GM23338 (cell line): ENCODE data around the gene POU3F1. TPM values are rescaled to one million over a fixed set of nuclear protein-coding genes. Genes with fewer than 3 reads are reported as not detected.

Source experiments
- ATAC-seq: fragments of 200-7000 bp; cut with Tn5 transposase; 3 replicates; pipeline ENCODE4 v1.9.1; 2020
- DNase-seq: peaks from one replicate; pipeline ENCODE4 v3.0.0-alpha.2; 2015; ENCODE audit warnings: low spot score
- H2AFZ ChIP-seq: fragments of 200-600 bp; sonication (generic); 2 replicates; pipeline ENCODE4 v1.8.0; 2016; ENCODE audit warnings: antibody characterized with exemption, mild to moderate bottlenecking, moderate library complexity
- H3F3A ChIP-seq: fragments of 200-600 bp; sonication (generic); replicated peaks from 2 replicates; pipeline ENCODE4 v1.8.0; 2017; ENCODE audit warnings: antibody characterized with exemption, mixed run types, low read depth
- H3K27ac ChIP-seq: fragments of 200-600 bp; sonication (generic); 2 replicates; pipeline ENCODE4 v1.6.1; 2016; ENCODE audit warnings: low read depth
- H3K27me3 ChIP-seq: fragments of 200-600 bp; sonication (generic); 2 replicates; pipeline ENCODE4 v1.8.0; 2016; ENCODE audit warnings: mild to moderate bottlenecking, mixed run types, moderate library complexity; ENCODE audit not compliant: insufficient read depth
- H3K36me3 ChIP-seq: fragments of 200-600 bp; sonication (generic); 2 replicates; pipeline ENCODE4 v1.8.0; 2016; ENCODE audit warnings: mild to moderate bottlenecking; ENCODE audit not compliant: insufficient read depth
- H3K4me1 ChIP-seq: fragments of 200-600 bp; sonication (generic); 2 replicates; pipeline ENCODE4 v1.8.0; 2016; ENCODE audit warnings: mild to moderate bottlenecking, moderate library complexity; ENCODE audit not compliant: insufficient read depth
- H3K4me2 ChIP-seq: fragments of 200-600 bp; sonication (generic); 2 replicates; pipeline ENCODE4 v1.7.1; 2017; ENCODE audit warnings: mixed run types
- H3K4me3 ChIP-seq: fragments of 200-600 bp; sonication (generic); 2 replicates; pipeline ENCODE4 v1.6.1; 2016; ENCODE audit warnings: mixed run types
- H3K79me2 ChIP-seq: fragments of 200-600 bp; sonication (generic); replicated peaks from 2 replicates; pipeline ENCODE4 v1.8.0; 2017; ENCODE audit warnings: mild to moderate bottlenecking; ENCODE audit not compliant: insufficient read depth
- H3K9me2 ChIP-seq: fragments of 200-600 bp; sonication (generic); 2 replicates; pipeline ENCODE4 v1.8.0; 2017; ENCODE audit not compliant: insufficient read depth
- H4K20me1 ChIP-seq: fragments of 200-600 bp; sonication (generic); replicated peaks from 2 replicates; pipeline ENCODE4 v1.8.0; 2017; ENCODE audit warnings: mild to moderate bottlenecking; ENCODE audit not compliant: insufficient read depth
- H3K27ac Mint-ChIP-seq: 2 replicates; pipeline ENCODE4 v1.8.0; 2020; ENCODE audit warnings: inconsistent platforms, mild to moderate bottlenecking, moderate library complexity, mixed read lengths
- H3K27me3 Mint-ChIP-seq: 3 replicates; pipeline ENCODE4 v1.8.0; 2022; ENCODE audit warnings: low read depth, mild to moderate bottlenecking, moderate library complexity, mixed read lengths, inconsistent platforms; ENCODE audit not compliant: insufficient read depth, poor library complexity
- H3K36me3 Mint-ChIP-seq: 3 replicates; pipeline ENCODE4 v1.8.0; 2021; ENCODE audit warnings: low read depth, mild to moderate bottlenecking, inconsistent platforms, moderate library complexity, mixed read lengths
- H3K4me1 Mint-ChIP-seq: 3 replicates; pipeline ENCODE4 v1.8.0; 2020; ENCODE audit warnings: mild to moderate bottlenecking, inconsistent platforms, mixed read lengths
- H3K4me3 Mint-ChIP-seq: 3 replicates; pipeline ENCODE4 v1.8.0; 2021; ENCODE audit warnings: moderate library complexity, mild to moderate bottlenecking, inconsistent platforms, mixed read lengths
- H3K9me3 Mint-ChIP-seq: 3 replicates; pipeline ENCODE4 v1.8.0; 2020; ENCODE audit warnings: moderate library complexity, mild to moderate bottlenecking, inconsistent platforms, mixed read lengths
- EZH2 ChIP-seq: fragments of 200-600 bp; sonication (generic); IDR thresholded peaks from one replicate; pipeline ENCODE4 v1.8.0; 2017; ENCODE audit warnings: antibody characterized with exemption, mild to moderate bottlenecking, low read depth; ENCODE audit not compliant: unreplicated experiment
- EZH2phosphoT487 ChIP-seq: fragments of 200-600 bp; sonication (generic); IDR thresholded peaks from one replicate; pipeline ENCODE4 v1.8.1; 2018; ENCODE audit warnings: antibody characterized with exemption; ENCODE audit not compliant: unreplicated experiment
- JUNB ChIP-seq: IDR thresholded peaks from one replicate; pipeline ENCODE4 v1.6.1; 2016; ENCODE audit warnings: antibody characterized with exemption; ENCODE audit not compliant: unreplicated experiment
- NANOG ChIP-seq: IDR thresholded peaks from 2 replicates; pipeline ENCODE4 v1.6.1; 2016; ENCODE audit warnings: antibody characterized with exemption, borderline replicate concordance
- POLR2AphosphoS5 ChIP-seq: IDR thresholded peaks from 2 replicates; pipeline ENCODE4 v1.6.1; 2016; ENCODE audit warnings: antibody characterized with exemption, low read depth
- ZNF114 ChIP-seq: fragments of 250-450 bp; sonication (Bioruptor Pico); IDR thresholded peaks from 2 replicates; pipeline ENCODE4 v1.5.0; 2020; ENCODE audit warnings: mild to moderate bottlenecking, moderate library complexity
- ZNF331 ChIP-seq: fragments of 250-450 bp; sonication (Bioruptor Pico); IDR thresholded peaks from 2 replicates; pipeline ENCODE4 v1.5.0; 2020; ENCODE audit warnings: low read depth, mild to moderate bottlenecking, moderate library complexity
- polyA plus RNA-seq: library from polyadenylated mRNA; unstranded; fragments of >200 nt; fragmentation: Nextera tagmentation; extraction: Ambion mirVana; gene quantifications from 2 replicates; pipeline ENCODE4 v1.2.1, GENCODE V29; 2016
- total RNA-seq: library from RNA; depleted of rRNA; stranded (reverse); fragments of >200 nt; shearing (Covaris generic); gene quantifications from 2 replicates; pipeline ENCODE4 v1.2.3, GENCODE V29; 2014
- TF ChIP-seq, protein P1 (sequence below): fragments of 250-450 bp; sonication (Bioruptor Pico); IDR thresholded peaks from 2 replicates; pipeline ENCODE4 v1.5.0; 2020; ENCODE audit warnings: mild to moderate bottlenecking, moderate library complexity
- TF ChIP-seq, protein P2 (sequence below), 2 experiments: fragments of 200-600 bp in 1 of 2; sonication (generic) in 1 of 2; conservative IDR thresholded peaks; 2 replicates each; pipeline versions ENCODE4 v1.5.1 to v1.6.1; 2016 to 2017; ENCODE audit warnings: antibody characterized with exemption in 2 of 2, low read depth in 2 of 2, mild to moderate bottlenecking in 2 of 2, moderate library complexity in 1 of 2
- TF ChIP-seq, protein P3 (sequence below): IDR thresholded peaks from one replicate; pipeline ENCODE4 v1.6.1; 2018; ENCODE audit warnings: antibody characterized with exemption; ENCODE audit not compliant: unreplicated experiment
- TF ChIP-seq, protein P4 (sequence below): IDR thresholded peaks from 2 replicates; pipeline ENCODE4 v1.6.1; 2016; ENCODE audit warnings: antibody characterized with exemption

POU3F1 gene
- total and polyA plus RNA-seq, 2 experiments from 2014 or later, result 3.6 to 11.5 TPM

DNA sequence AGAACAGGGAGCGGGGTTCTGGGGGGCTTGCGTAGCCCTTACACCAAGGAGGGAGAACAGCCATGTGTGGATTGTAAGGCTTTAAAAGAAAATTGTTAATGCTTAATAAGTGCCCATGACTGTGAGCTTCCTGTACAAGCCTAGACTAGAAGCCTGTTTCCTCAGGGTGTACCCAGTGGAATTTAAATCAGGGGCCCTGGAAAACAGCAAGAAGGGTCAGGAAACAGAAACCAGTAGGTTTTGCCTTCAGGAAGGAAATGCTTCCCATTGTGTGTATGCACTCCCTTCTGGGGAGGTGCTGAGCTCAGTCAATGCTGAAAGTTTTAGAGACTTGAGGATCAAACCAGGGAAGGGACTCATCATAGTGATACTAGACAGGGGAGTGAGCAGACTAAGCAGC lies 21.4 kb downstream of the POU3F1 start:
- H3K27ac ChIP-seq, result no peak overlapping the region
- peaks cover 27% of the 10 kb centered on the region for H3K4me1 ChIP-seq
- DNase-seq, result no peak
- H3K4me2 ChIP-seq, result no peak overlapping the region
- Mint-ChIP-seq H3K4me3 (no peak overlapping the region), H3K4me1 (peaks cover 41% of the 10 kb centered on the region), H3K27ac (no peak overlapping the region), H3K36me3 (peaks cover 54% of the 10 kb centered on the region), H3K27me3 (peaks cover 7% of the 10 kb centered on the region), H3K9me3 (no peaks in the 10 kb centered on the region; the same call in 2 of the 3 replicates)
- TF ChIP-seq NANOG, result no peak
- TF ChIP-seq JUNB, result no peak
- TF ChIP-seq, protein P1, sequence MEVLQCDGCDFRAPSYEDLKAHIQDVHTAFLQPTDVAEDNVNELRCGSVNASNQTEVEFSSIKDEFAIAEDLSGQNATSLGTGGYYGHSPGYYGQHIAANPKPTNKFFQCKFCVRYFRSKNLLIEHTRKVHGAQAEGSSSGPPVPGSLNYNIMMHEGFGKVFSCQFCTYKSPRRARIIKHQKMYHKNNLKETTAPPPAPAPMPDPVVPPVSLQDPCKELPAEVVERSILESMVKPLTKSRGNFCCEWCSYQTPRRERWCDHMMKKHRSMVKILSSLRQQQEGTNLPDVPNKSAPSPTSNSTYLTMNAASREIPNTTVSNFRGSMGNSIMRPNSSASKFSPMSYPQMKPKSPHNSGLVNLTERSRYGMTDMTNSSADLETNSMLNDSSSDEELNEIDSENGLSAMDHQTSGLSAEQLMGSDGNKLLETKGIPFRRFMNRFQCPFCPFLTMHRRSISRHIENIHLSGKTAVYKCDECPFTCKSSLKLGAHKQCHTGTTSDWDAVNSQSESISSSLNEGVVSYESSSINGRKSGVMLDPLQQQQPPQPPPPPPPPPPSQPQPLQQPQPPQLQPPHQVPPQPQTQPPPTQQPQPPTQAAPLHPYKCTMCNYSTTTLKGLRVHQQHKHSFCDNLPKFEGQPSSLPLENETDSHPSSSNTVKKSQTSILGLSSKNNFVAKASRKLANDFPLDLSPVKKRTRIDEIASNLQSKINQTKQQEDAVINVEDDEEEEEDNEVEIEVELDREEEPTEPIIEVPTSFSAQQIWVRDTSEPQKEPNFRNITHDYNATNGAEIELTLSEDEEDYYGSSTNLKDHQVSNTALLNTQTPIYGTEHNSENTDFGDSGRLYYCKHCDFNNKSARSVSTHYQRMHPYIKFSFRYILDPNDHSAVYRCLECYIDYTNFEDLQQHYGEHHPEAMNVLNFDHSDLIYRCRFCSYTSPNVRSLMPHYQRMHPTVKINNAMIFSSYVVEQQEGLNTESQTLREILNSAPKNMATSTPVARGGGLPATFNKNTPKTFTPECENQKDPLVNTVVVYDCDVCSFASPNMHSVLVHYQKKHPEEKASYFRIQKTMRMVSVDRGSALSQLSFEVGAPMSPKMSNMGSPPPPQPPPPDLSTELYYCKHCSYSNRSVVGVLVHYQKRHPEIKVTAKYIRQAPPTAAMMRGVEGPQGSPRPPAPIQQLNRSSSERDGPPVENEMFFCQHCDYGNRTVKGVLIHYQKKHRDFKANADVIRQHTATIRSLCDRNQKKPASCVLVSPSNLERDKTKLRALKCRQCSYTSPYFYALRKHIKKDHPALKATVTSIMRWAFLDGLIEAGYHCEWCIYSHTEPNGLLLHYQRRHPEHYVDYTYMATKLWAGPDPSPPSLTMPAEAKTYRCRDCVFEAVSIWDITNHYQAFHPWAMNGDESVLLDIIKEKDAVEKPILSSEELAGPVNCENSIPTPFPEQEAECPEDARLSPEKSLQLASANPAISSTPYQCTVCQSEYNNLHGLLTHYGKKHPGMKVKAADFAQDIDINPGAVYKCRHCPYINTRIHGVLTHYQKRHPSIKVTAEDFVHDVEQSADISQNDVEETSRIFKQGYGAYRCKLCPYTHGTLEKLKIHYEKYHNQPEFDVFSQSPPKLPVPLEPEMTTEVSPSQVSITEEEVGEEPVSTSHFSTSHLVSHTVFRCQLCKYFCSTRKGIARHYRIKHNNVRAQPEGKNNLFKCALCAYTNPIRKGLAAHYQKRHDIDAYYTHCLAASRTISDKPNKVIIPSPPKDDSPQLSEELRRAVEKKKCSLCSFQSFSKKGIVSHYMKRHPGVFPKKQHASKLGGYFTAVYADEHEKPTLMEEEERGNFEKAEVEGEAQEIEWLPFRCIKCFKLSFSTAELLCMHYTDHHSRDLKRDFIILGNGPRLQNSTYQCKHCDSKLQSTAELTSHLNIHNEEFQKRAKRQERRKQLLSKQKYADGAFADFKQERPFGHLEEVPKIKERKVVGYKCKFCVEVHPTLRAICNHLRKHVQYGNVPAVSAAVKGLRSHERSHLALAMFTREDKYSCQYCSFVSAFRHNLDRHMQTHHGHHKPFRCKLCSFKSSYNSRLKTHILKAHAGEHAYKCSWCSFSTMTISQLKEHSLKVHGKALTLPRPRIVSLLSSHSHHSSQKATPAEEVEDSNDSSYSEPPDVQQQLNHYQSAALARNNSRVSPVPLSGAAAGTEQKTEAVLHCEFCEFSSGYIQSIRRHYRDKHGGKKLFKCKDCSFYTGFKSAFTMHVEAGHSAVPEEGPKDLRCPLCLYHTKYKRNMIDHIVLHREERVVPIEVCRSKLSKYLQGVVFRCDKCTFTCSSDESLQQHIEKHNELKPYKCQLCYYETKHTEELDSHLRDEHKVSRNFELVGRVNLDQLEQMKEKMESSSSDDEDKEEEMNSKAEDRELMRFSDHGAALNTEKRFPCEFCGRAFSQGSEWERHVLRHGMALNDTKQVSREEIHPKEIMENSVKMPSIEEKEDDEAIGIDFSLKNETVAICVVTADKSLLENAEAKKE (CRISPR knock-in tag), result no peak
- TF ChIP-seq, protein P2, sequence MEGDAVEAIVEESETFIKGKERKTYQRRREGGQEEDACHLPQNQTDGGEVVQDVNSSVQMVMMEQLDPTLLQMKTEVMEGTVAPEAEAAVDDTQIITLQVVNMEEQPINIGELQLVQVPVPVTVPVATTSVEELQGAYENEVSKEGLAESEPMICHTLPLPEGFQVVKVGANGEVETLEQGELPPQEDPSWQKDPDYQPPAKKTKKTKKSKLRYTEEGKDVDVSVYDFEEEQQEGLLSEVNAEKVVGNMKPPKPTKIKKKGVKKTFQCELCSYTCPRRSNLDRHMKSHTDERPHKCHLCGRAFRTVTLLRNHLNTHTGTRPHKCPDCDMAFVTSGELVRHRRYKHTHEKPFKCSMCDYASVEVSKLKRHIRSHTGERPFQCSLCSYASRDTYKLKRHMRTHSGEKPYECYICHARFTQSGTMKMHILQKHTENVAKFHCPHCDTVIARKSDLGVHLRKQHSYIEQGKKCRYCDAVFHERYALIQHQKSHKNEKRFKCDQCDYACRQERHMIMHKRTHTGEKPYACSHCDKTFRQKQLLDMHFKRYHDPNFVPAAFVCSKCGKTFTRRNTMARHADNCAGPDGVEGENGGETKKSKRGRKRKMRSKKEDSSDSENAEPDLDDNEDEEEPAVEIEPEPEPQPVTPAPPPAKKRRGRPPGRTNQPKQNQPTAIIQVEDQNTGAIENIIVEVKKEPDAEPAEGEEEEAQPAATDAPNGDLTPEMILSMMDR (conservative IDR thresholded peaks at IDR 0.05; ENCODE audit: low read depth in 2 of 2), result no peak
- TF ChIP-seq POLR2AphosphoS5, result no peak
- TF ChIP-seq, protein P3, sequence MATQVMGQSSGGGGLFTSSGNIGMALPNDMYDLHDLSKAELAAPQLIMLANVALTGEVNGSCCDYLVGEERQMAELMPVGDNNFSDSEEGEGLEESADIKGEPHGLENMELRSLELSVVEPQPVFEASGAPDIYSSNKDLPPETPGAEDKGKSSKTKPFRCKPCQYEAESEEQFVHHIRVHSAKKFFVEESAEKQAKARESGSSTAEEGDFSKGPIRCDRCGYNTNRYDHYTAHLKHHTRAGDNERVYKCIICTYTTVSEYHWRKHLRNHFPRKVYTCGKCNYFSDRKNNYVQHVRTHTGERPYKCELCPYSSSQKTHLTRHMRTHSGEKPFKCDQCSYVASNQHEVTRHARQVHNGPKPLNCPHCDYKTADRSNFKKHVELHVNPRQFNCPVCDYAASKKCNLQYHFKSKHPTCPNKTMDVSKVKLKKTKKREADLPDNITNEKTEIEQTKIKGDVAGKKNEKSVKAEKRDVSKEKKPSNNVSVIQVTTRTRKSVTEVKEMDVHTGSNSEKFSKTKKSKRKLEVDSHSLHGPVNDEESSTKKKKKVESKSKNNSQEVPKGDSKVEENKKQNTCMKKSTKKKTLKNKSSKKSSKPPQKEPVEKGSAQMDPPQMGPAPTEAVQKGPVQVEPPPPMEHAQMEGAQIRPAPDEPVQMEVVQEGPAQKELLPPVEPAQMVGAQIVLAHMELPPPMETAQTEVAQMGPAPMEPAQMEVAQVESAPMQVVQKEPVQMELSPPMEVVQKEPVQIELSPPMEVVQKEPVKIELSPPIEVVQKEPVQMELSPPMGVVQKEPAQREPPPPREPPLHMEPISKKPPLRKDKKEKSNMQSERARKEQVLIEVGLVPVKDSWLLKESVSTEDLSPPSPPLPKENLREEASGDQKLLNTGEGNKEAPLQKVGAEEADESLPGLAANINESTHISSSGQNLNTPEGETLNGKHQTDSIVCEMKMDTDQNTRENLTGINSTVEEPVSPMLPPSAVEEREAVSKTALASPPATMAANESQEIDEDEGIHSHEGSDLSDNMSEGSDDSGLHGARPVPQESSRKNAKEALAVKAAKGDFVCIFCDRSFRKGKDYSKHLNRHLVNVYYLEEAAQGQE, result no peak
- no peak for TF ChIP-seq ZNF331 (CRISPR knock-in tag)
- TF ChIP-seq EZH2, result no peak
- TF ChIP-seq, protein P4, sequence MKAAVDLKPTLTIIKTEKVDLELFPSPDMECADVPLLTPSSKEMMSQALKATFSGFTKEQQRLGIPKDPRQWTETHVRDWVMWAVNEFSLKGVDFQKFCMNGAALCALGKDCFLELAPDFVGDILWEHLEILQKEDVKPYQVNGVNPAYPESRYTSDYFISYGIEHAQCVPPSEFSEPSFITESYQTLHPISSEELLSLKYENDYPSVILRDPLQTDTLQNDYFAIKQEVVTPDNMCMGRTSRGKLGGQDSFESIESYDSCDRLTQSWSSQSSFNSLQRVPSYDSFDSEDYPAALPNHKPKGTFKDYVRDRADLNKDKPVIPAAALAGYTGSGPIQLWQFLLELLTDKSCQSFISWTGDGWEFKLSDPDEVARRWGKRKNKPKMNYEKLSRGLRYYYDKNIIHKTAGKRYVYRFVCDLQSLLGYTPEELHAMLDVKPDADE, result no peak
- no peak for TF ChIP-seq EZH2phosphoT487
- no peak for TF ChIP-seq ZNF114 (CRISPR knock-in tag)
- H3K4me3 ChIP-seq, result no peak overlapping the region
- H3K79me2 ChIP-seq, result peaks cover 7% of the 10 kb centered on the region
- H3F3A ChIP-seq, result peaks cover 36% of the 10 kb centered on the region
- ATAC-seq, result no peak
- H3K9me2 ChIP-seq, result no peaks in the 10 kb centered on the region
- H4K20me1 ChIP-seq, result peaks cover 5% of the 10 kb centered on the region; the same call in 1 of the 2 replicates
- H3K36me3 ChIP-seq, result peaks cover 47% of the 10 kb centered on the region
- H2AFZ ChIP-seq, result no peak overlapping the region
- H3K27me3 ChIP-seq, result no peaks in the 10 kb centered on the region
